Ovary (tissue), 9 donors: ENCODE measurements around the gene LYZL6. TPM values are rescaled to one million over a fixed set of nuclear protein-coding genes. Genes with fewer than 3 reads are reported as not detected.

ENCODE experiments used
- DNase-seq, 5 donors: peaks; one replicate each; pipeline ENCODE4 v3.0.0-alpha.2; 2019 to 2020
- H3K27ac ChIP-seq, 2 donors: fragments of 200-600 bp; one replicate each; pipeline versions ENCODE4 v1.5.1 to v1.8.0; 2019 to 2022
- H3K27me3 ChIP-seq: fragments of 200-600 bp; one replicate; pipeline ENCODE4 v1.8.0; 2022
- H3K36me3 ChIP-seq: fragments of 200-600 bp; sonication (generic); one replicate; pipeline ENCODE4 v1.5.1; 2019
- H3K4me1 ChIP-seq: one replicate; pipeline ENCODE4 v1.8.1; 2013; ENCODE audit warnings: mild to moderate bottlenecking, moderate library complexity; ENCODE audit not compliant: insufficient read depth
- H3K4me3 ChIP-seq: fragments of 200-600 bp; sonication (generic); one replicate; pipeline ENCODE4 v1.5.1; 2017
- H3K9me3 ChIP-seq, 2 donors: fragments of 200-600 bp in 1 of 2; sonication (generic) in 1 of 2; one replicate each; pipeline versions ENCODE4 v1.5.1 to v1.8.1; 2013 to 2019; ENCODE audit warnings: mild to moderate bottlenecking in 1 of 2, moderate library complexity in 1 of 2
- CTCF ChIP-seq, 3 donors: fragments of 450-650 bp in 2 of 3; fragments of 200-600 bp in 1 of 3; IDR thresholded peaks; one replicate each; pipeline versions ENCODE4 v1.5.1 to v1.8.0; 2016 to 2022; ENCODE audit warnings: antibody characterized with exemption in 3 of 3, mild to moderate bottlenecking in 1 of 3
- EP300 ChIP-seq: sonication (generic); formaldehyde crosslinking; IDR thresholded peaks from one replicate; pipeline ENCODE4 v1.6.1; 2017; ENCODE audit warnings: antibody characterized with exemption
- POLR2A ChIP-seq: fragments of 450-650 bp; IDR thresholded peaks from one replicate; pipeline ENCODE4 v1.6.1; 2017; ENCODE audit warnings: antibody characterized with exemption, mild to moderate bottlenecking, moderate library complexity
- WGBS, 3 donors: extraction: QIAGEN DNeasy Blood & Tissue Kit in 1 of 3; methylation state at CpG; one replicate each; pipeline versions ENCODE4 v1.1.5 to v1.1.7; 2013 to 2017; 5-methylcytosine and 5-hydroxymethylcytosine counted together
- intact Hi-C, 4 donors: fragments of 100-400 bp; cut with DNase I; formaldehyde crosslinking; loops; one replicate each; pipeline versions ENCODE4 v1.11.0 to v1.15.1; 2022 to 2023
- polyA plus RNA-seq, 2 donors: library from polyadenylated mRNA; stranded (reverse); fragments of 200-250 nt in 1 of 2; fragments of 350-450 nt in 1 of 2; fragmentation: Illumina TruSeq in 1 of 2; extraction: RNeasy Lipid Tissue Mini Kit (QIAGEN cat#74804) in 1 of 2; gene quantifications; one replicate each; pipeline ENCODE4 v1.2.3, GENCODE V29; 2013 to 2014
- total RNA-seq, 7 donors: library from RNA; depleted of rRNA in 2 of 7; stranded (reverse); fragments of >200 nt in 2 of 7; fragmentation: NEBNext Ultra II Directional in 3 of 7; extraction: Animal tissue kit (Norgen Biotek cat#: 25700) in 3 of 7; gene quantifications; one replicate each; pipeline versions ENCODE4 v1.1.0 to v1.2.4, GENCODE V29; 2016 to 2023
- donor health status: DM: no; HTN: no; CAD: no; lungs with moderate emphysema.
- donor health status: DM: no; HTN: no; CAD: no.
- donor health status: Bipolar disorder and iron deficiency.
- donor health status: DM: yes; HTN: yes; CAD: no.
- donor health status: DM: no; HTN: no; CAD: no.
- donor health status: DM: yes; HTN: yes; CAD: no.

LYZL6 gene
- total and polyA plus RNA-seq, 9 donors: not detected

- intact Hi-C loops: no loop called here
- no peak for DNase-seq
- Histone ChIP-seq H3K27me3 (no peaks in the 10 kb centered on the region), H3K9me3 (no peaks in the 10 kb centered on the region), H3K27ac (no peak overlapping the region), H3K36me3 (no peaks in the 10 kb centered on the region), H3K4me3 (no peak overlapping the region), H3K4me1 (no peaks in the 10 kb centered on the region)
- WGBS, 3 donors: 91 to 93% (median 92%) methylated on average over 5 of the region's 5 CpGs
- TF ChIP-seq CTCF (IDR thresholded peaks at IDR 0.05) (no peak), POLR2A (no peak), EP300 (no peak)
Observed at GRCh38 chr17:35906191-35906925, 37.2 kb downstream of the LYZL6 start.

- intact Hi-C loops: no loop called here
- TF ChIP-seq CTCF (IDR thresholded peaks at IDR 0.05): no peak
- no peak for TF ChIP-seq POLR2A
- TF ChIP-seq EP300: no peak
- Histone ChIP-seq H3K9me3 (no peaks in the 10 kb centered on the region), H3K4me3 (no peak overlapping the region), H3K36me3 (no peaks in the 10 kb centered on the region), H3K4me1 (peaks cover 2% of the 10 kb centered on the region), H3K27me3 (no peaks in the 10 kb centered on the region), H3K27ac (no peak overlapping the region)
- no peak for DNase-seq
- 91 to 95% (median 91%) methylated on average over 5 of the region's 5 CpGs for WGBS, 3 donors
Observed at GRCh38 chr17:35903451-35903850, 40.1 kb downstream of the LYZL6 start.

- intact Hi-C loops: no loop called here
- no peak for DNase-seq
- TF ChIP-seq EP300 (no peak), CTCF (IDR thresholded peaks at IDR 0.05) (no peak), POLR2A (no peak)
- Histone ChIP-seq H3K36me3 (no peaks in the 10 kb centered on the region), H3K4me1 (peaks cover 2% of the 10 kb centered on the region), H3K27ac (no peak overlapping the region), H3K9me3 (no peaks in the 10 kb centered on the region), H3K4me3 (no peak overlapping the region), H3K27me3 (no peaks in the 10 kb centered on the region)
- 67 to 74% (median 71%) methylated on average over 9 of the region's 9 CpGs for WGBS, 3 donors
Observed at GRCh38 chr17:35901631-35902175, 41.8 kb downstream of the LYZL6 start.

GRCh38 chr17:35900708-35901480 is 42.6 kb downstream of the LYZL6 start:
- intact Hi-C loops: no loop called here

More at GRCh38 chr17:35900708-35901480, 42.6 kb downstream of the LYZL6 start:
- no peaks in the 10 kb centered on the region for H3K36me3 ChIP-seq
- TF ChIP-seq CTCF (IDR thresholded peaks at IDR 0.05) (no peak), EP300 (no peak), POLR2A (no peak)
- WGBS, 3 donors: 50 to 51% (median 50%) methylated on average over 11 of the region's 11 CpGs
- no peak for DNase-seq
- H3K4me1 ChIP-seq: peaks cover 2% of the 10 kb centered on the region
- H3K27me3 ChIP-seq: no peaks in the 10 kb centered on the region
- no peak overlapping the region for H3K27ac ChIP-seq
- no peak overlapping the region for H3K4me3 ChIP-seq
- H3K9me3 ChIP-seq: no peaks in the 10 kb centered on the region
